ENCODE data around the gene CDKN2AIP. TPM values are rescaled to one million over a fixed set of nuclear protein-coding genes. Genes with fewer than 3 reads are reported as not detected.

The CDKN2AIP gene
- total RNA-seq, 1 donor from 2014 or later = 15.9 TPM

DNA sequence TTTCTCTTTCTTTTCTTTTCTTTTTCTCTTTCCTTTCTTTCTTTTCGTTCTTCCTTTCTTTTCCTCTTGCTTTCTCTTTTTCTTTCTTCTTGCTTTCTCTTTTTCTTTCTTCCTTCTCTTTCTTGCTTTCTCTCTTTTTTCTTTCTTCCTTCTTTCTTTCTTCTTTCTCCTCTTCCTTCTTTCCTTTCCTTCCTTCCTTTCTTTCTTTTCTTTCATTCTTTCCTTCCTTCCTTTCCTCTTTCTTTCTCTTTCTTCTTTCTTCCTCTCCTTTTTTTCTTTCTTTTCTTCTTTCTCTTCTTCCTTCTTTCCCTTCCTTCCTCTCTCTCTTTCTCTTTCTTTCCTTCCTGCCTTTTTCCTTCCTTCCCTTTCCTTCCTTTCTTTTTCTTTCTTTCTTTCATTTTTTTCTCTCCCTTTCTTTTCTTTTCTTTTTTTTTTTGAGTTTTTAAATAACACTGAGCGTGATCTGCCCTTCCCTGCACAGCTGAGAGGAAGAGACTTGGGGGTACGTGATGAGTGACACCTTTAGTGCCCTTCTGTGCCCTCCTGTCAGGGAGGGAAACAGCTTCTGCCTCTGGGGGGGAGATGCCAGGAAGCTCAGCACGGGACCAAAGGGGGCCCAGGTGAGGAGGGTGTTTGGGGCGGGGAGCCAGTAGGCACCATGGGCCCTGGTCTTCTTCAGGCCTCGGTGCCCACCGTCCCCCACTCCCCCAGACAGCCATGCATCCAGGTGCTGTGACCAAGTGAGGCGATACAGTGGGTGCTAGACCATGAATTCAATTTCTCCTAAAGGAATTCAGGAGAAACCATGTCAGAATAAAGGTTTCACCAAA is 36.6 kb upstream of the CDKN2AIP start:
- Mint-ChIP-seq H3K4me1 (ENCODE audit: low read depth, unreplicated experiment) (peaks cover 5% of the 10 kb centered on the region), H3K27me3 (ENCODE audit: unreplicated experiment) (peaks cover 5% of the 10 kb centered on the region), H3K4me3 (ENCODE audit: unreplicated experiment) (peak overlapping the region; percentile 79), H3K36me3 (ENCODE audit: unreplicated experiment) (no peaks in the 10 kb centered on the region), H3K27ac (ENCODE audit: unreplicated experiment) (peak overlapping the region; percentile 80), H3K9me3 (ENCODE audit: unreplicated experiment) (peaks cover 9% of the 10 kb centered on the region)
- TF ChIP-seq, protein P1, sequence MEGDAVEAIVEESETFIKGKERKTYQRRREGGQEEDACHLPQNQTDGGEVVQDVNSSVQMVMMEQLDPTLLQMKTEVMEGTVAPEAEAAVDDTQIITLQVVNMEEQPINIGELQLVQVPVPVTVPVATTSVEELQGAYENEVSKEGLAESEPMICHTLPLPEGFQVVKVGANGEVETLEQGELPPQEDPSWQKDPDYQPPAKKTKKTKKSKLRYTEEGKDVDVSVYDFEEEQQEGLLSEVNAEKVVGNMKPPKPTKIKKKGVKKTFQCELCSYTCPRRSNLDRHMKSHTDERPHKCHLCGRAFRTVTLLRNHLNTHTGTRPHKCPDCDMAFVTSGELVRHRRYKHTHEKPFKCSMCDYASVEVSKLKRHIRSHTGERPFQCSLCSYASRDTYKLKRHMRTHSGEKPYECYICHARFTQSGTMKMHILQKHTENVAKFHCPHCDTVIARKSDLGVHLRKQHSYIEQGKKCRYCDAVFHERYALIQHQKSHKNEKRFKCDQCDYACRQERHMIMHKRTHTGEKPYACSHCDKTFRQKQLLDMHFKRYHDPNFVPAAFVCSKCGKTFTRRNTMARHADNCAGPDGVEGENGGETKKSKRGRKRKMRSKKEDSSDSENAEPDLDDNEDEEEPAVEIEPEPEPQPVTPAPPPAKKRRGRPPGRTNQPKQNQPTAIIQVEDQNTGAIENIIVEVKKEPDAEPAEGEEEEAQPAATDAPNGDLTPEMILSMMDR (IDR thresholded peaks at IDR 0.05; ENCODE audit: partially characterized antibody, unreplicated experiment) = no peak
- DNase-seq = no peak

DNA sequence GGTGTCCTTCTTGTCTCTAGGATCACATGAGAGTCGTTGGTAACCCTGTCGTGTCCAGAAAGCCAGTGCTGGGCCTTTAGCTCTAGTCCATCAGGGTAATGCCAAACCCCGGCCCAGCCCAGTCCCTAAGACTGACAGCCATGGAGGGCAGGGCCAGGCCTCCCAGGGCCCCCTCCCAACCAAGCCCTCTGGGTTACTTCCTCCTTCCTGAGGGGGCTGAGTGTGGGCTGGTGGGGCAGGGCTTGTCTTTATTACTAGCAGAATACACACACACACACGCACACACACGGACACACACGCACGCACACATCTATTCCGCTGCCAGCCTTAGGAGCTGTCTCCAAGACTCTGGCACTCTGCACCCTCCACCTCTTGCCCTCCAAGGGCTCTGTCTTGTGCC is 35.6 kb upstream of the CDKN2AIP start:
- H3K9me3 Mint-ChIP-seq (ENCODE audit: unreplicated experiment) = peaks cover 9% of the 10 kb centered on the region
- peaks cover 5% of the 10 kb centered on the region for H3K4me1 Mint-ChIP-seq (ENCODE audit: low read depth, unreplicated experiment)
- H3K4me3 Mint-ChIP-seq (ENCODE audit: unreplicated experiment) = no peak overlapping the region
- no peak for DNase-seq
- H3K36me3 Mint-ChIP-seq (ENCODE audit: unreplicated experiment) = no peaks in the 10 kb centered on the region
- TF ChIP-seq, protein P1 (IDR thresholded peaks at IDR 0.05; ENCODE audit: partially characterized antibody, unreplicated experiment) = no peak
- H3K27ac Mint-ChIP-seq (ENCODE audit: unreplicated experiment) = no peak overlapping the region
- H3K27me3 Mint-ChIP-seq (ENCODE audit: unreplicated experiment) = peaks cover 5% of the 10 kb centered on the region

DNA sequence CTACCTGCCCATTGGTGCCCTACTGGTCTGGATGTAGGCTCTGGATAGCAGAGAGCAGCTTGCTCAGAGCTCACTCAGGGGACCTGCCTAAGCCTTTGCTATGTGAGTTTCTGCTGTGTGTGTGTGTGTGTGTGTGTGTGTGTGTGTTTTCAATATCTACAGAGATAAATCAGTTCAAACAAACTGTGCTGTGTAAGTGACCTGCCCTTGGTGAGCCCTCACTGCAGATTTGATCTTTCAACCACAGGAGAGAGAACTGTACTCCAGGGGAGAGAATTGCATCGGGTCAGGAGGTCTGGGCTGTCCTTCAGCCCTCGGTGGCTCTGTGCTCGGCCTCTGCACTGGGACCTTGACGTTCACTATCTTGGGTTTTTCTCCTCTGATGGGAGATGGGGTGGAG is 35.0 kb upstream of the CDKN2AIP start:
- Mint-ChIP-seq H3K36me3 (ENCODE audit: unreplicated experiment) (no peaks in the 10 kb centered on the region), H3K27me3 (ENCODE audit: unreplicated experiment) (peaks cover 3% of the 10 kb centered on the region), H3K27ac (ENCODE audit: unreplicated experiment) (no peak overlapping the region), H3K4me1 (ENCODE audit: low read depth, unreplicated experiment) (peaks cover 4% of the 10 kb centered on the region), H3K4me3 (ENCODE audit: unreplicated experiment) (no peak overlapping the region), H3K9me3 (ENCODE audit: unreplicated experiment) (peaks cover 9% of the 10 kb centered on the region)
- TF ChIP-seq, protein P1 (IDR thresholded peaks at IDR 0.05; ENCODE audit: partially characterized antibody, unreplicated experiment) = no peak
- DNase-seq = no peak

DNA sequence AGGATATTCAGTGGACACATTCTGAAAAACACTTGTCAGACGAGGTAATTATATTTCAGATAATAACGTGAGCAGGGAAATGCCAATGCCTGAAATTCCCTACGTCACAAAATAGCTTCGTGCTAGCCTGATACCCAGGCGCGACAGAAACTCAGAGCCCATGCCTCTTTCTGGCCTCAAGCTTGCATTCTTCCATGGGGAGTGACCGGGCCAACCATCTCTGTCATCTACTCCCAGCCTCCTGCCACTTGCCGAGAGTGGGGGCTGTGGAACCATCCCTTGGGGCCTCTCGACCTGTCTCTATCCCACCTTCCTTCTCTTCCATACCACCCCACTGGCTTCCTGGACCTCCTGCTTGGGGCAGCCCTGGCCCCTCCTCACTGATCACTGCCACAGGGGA is 34.5 kb upstream of the CDKN2AIP start:
- TF ChIP-seq, protein P1 (IDR thresholded peaks at IDR 0.05; ENCODE audit: partially characterized antibody, unreplicated experiment) = no peak
- H3K9me3 Mint-ChIP-seq (ENCODE audit: unreplicated experiment) = peaks cover 9% of the 10 kb centered on the region
- H3K27ac Mint-ChIP-seq (ENCODE audit: unreplicated experiment) = no peak overlapping the region
- no peak overlapping the region for H3K4me3 Mint-ChIP-seq (ENCODE audit: unreplicated experiment)
- peaks cover 3% of the 10 kb centered on the region for H3K27me3 Mint-ChIP-seq (ENCODE audit: unreplicated experiment)
- no peak for DNase-seq
- H3K36me3 Mint-ChIP-seq (ENCODE audit: unreplicated experiment) = no peaks in the 10 kb centered on the region
- peaks cover 4% of the 10 kb centered on the region for H3K4me1 Mint-ChIP-seq (ENCODE audit: low read depth, unreplicated experiment)

DNA sequence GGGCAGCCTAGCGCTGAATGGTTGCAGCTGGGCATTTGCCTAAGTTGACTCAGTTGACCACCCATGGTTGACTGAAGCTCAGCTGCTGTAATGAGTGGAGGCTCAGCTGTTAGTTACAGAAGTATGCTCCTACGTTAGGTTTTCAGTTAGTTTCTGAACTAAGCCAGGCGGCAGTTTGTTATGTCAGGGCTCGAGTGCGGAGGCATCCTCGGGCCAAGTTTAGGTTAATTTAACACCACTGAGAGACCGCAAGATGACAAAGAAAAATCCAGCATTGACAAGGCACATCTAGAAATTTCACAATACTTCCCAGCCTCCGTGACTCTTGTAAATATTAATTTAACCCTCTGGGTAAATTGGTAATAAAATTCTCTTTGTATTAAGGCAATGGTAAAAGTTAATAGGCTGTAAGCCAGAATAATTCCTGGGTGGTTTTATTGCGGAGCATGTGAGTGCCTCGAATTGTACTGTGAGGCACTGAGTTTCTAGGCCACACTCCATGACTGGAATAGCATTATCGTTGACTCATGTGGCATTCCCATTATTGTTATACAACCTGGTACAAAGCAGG is 33.1 kb upstream of the CDKN2AIP start:
- Mint-ChIP-seq H3K4me3 (ENCODE audit: unreplicated experiment) (no peak overlapping the region), H3K36me3 (ENCODE audit: unreplicated experiment) (no peaks in the 10 kb centered on the region), H3K27me3 (ENCODE audit: unreplicated experiment) (peaks cover 3% of the 10 kb centered on the region), H3K27ac (ENCODE audit: unreplicated experiment) (no peak overlapping the region), H3K9me3 (ENCODE audit: unreplicated experiment) (peaks cover 9% of the 10 kb centered on the region), H3K4me1 (ENCODE audit: low read depth, unreplicated experiment) (peaks cover 4% of the 10 kb centered on the region)
- DNase-seq = no peak
- TF ChIP-seq, protein P1 (IDR thresholded peaks at IDR 0.05; ENCODE audit: partially characterized antibody, unreplicated experiment) = no peak
